Fibroblast of lung (primary cell): ENCODE results near the gene ZBTB32. TPM values are rescaled to one million over a fixed set of nuclear protein-coding genes. Genes with fewer than 3 reads are reported as not detected.
A peak's percentile ranks its signal among the peaks of the same experiment; 100 is the strongest.
"Not testable (repeated sequence)": the region's sequence is repeated elsewhere in the genome, so short reads cannot be mapped to it uniquely, and the experiment has no call there.

Source experiments
- DNase-seq, 2 donors: peaks; one replicate each; pipeline versions ENCODE4 v3.0.0 to v3.0.0-alpha.2; 2010; ENCODE audit warnings: low read depth in 2 of 2
- H2AFZ ChIP-seq: 2 replicates; pipeline ENCODE4 v1.5.1; 2012; ENCODE audit warnings: low read length, control low read depth, inconsistent platforms
- H3K27ac ChIP-seq: 2 replicates; pipeline ENCODE4 v1.5.1; 2011; ENCODE audit warnings: low read length, control low read depth; ENCODE audit not compliant: insufficient read depth
- H3K27me3 ChIP-seq: 2 replicates; pipeline ENCODE4 v1.5.1; 2011; ENCODE audit warnings: mild to moderate bottlenecking, low read length; ENCODE audit not compliant: control insufficient read depth, insufficient read depth
- H3K36me3 ChIP-seq: 2 replicates; pipeline ENCODE4 v1.5.1; 2011; ENCODE audit warnings: low read length; ENCODE audit not compliant: control insufficient read depth, insufficient read depth
- H3K4me1 ChIP-seq: 2 replicates; pipeline ENCODE4 v1.5.1; 2011; ENCODE audit warnings: low read length; ENCODE audit not compliant: control insufficient read depth, insufficient read depth; ENCODE audit errors: extremely low read depth
- H3K4me2 ChIP-seq: 2 replicates; pipeline ENCODE4 v1.5.1; 2011; ENCODE audit warnings: low read length, control low read depth; ENCODE audit not compliant: insufficient read depth; ENCODE audit errors: extremely low read depth
- H3K4me3 ChIP-seq, 4 experiments: fragments of 200-600 bp in 1 of 4; sonication (generic) in 1 of 4; replicated peaks in 1 of 4; 2 replicates each; pipeline ENCODE4 v1.5.1; 2011 to 2016; ENCODE audit warnings: low read length in 4 of 4, low read depth in 3 of 4, mild to moderate bottlenecking in 3 of 4, control low read depth in 2 of 4, inconsistent platforms in 1 of 4, mixed read lengths in 1 of 4; ENCODE audit not compliant: insufficient read depth in 1 of 4; ENCODE audit errors: control extremely low read depth in 1 of 4
- H3K79me2 ChIP-seq: 2 replicates; pipeline ENCODE4 v1.5.1; 2012; ENCODE audit warnings: mild to moderate bottlenecking, low read length, inconsistent platforms; ENCODE audit not compliant: control insufficient read depth, insufficient read depth
- H3K9ac ChIP-seq: 2 replicates; pipeline ENCODE4 v1.5.1; 2011; ENCODE audit warnings: mild to moderate bottlenecking, low read length, control low read depth; ENCODE audit not compliant: insufficient read depth
- H3K9me3 ChIP-seq: 2 replicates; pipeline ENCODE4 v1.5.1; 2012; ENCODE audit warnings: low read depth, low read length; ENCODE audit not compliant: control insufficient read depth, insufficient read depth
- H4K20me1 ChIP-seq: 2 replicates; pipeline ENCODE4 v1.5.1; 2011; ENCODE audit warnings: low read length; ENCODE audit not compliant: control insufficient read depth, insufficient read depth; ENCODE audit errors: extremely low read depth
- CTCF ChIP-seq, 2 donors: IDR thresholded peaks in 1 of 2; conservative IDR thresholded peaks in 1 of 2; 1 replicate in 1 of 2; 2 replicates in 1 of 2; pipeline ENCODE4 v1.5.1; 2011 to 2012; ENCODE audit warnings: low read length in 2 of 2, control low read depth in 1 of 2, inconsistent platforms in 1 of 2, low read depth in 1 of 2, mild to moderate bottlenecking in 1 of 2
- EZH2 ChIP-seq: IDR thresholded peaks from 2 replicates; pipeline ENCODE4 v1.5.1; 2012; ENCODE audit warnings: low read length, control low read depth, mild to moderate bottlenecking; ENCODE audit errors: missing control alignments
- polyA plus RNA-seq, 2 donors: library from polyadenylated mRNA; depleted of rRNA in 1 of 2; stranded (reverse) in 1 of 2; unstranded in 1 of 2; fragments of >200 nt; gene quantifications; 2 replicates each; pipeline ENCODE4 v1.2.1, GENCODE V29; 2011 to 2012; ENCODE audit warnings: missing spikeins in 1 of 2
- total RNA-seq: library from RNA; depleted of rRNA; stranded (reverse); fragments of >200 nt; gene quantifications from 2 replicates; pipeline ENCODE4 v1.2.1, GENCODE V29; 2014

ZBTB32 gene
- total and polyA plus RNA-seq, 2 donors (not counting 1 experiment from before 2014, with no cell fraction given): not detected

GRCh38 chr19:35675589-35676140 lies 28.7 kb upstream of the ZBTB32 start:
- Histone ChIP-seq H3K36me3 (no peaks in the 10 kb centered on the region), H3K9me3 (no peaks in the 10 kb centered on the region), H3K4me2 (no peak overlapping the region), H3K4me1 (no peaks in the 10 kb centered on the region), H3K9ac (no peak overlapping the region), H4K20me1 (no peaks in the 10 kb centered on the region), H3K4me3 (no peak overlapping the region), H2AFZ (no peak overlapping the region), H3K79me2 (no peaks in the 10 kb centered on the region), H3K27me3 (peaks cover 3% of the 10 kb centered on the region), H3K27ac (no peak overlapping the region)
- TF ChIP-seq CTCF (conservative IDR thresholded peaks at IDR 0.05 in 1 of 2, IDR thresholded peaks at IDR 0.05 in 1 of 2; ENCODE audit: low read depth in 1 of 2, low read length in 2 of 2): no peak
- no peak for TF ChIP-seq EZH2
- DNase-seq: no peak

- H3K36me3 ChIP-seq: no peaks in the 10 kb centered on the region
- H3K4me2 ChIP-seq: no peak overlapping the region
- DNase-seq: peak in 1 of 2 donors; percentile 2
- H3K79me2 ChIP-seq: no peaks in the 10 kb centered on the region
- H3K9me3 ChIP-seq: no peaks in the 10 kb centered on the region
- TF ChIP-seq EZH2: no peak
- no peak for TF ChIP-seq CTCF (conservative IDR thresholded peaks at IDR 0.05 in 1 of 2, IDR thresholded peaks at IDR 0.05 in 1 of 2; ENCODE audit: low read depth in 1 of 2, low read length in 2 of 2)
- no peaks in the 10 kb centered on the region for H3K27me3 ChIP-seq
- H3K9ac ChIP-seq: no peak overlapping the region
- H3K27ac ChIP-seq: no peak overlapping the region
- H3K4me3 ChIP-seq: no peak overlapping the region
- no peak overlapping the region for H2AFZ ChIP-seq
- no peaks in the 10 kb centered on the region for H4K20me1 ChIP-seq
- no peaks in the 10 kb centered on the region for H3K4me1 ChIP-seq
These were observed 14.5 kb upstream of the ZBTB32 start for GRCh38 chr19:35689836-35690235.

GRCh38 chr19:35691106-35691505 lies 13.3 kb upstream of the ZBTB32 start:
- DNase-seq, H3K4me1 ChIP-seq, H3K4me3 ChIP-seq, H3K27me3 ChIP-seq, H2AFZ ChIP-seq, H3K4me2 ChIP-seq, H3K36me3 ChIP-seq, H3K9ac ChIP-seq, H3K27ac ChIP-seq, H3K9me3 ChIP-seq, H3K79me2 ChIP-seq, H4K20me1 ChIP-seq: not testable (repeated sequence)
